GM18858 (cell line): Measurements from ENCODE around the gene KLRK1.
A peak's percentile ranks its signal among the peaks of the same experiment; 100 is the strongest.
"Not testable (repeated sequence)": the region's sequence is repeated elsewhere in the genome, so short reads cannot be mapped to it uniquely, and the experiment has no call there.

Experiments
- ATAC-seq: cut with Tn5 transposase; IDR thresholded peaks from one replicate; pipeline ENCODE4 v1.9.1; 2021; ENCODE audit not compliant: unreplicated experiment

The KLRK1 gene

GRCh38 chr12:10388624-10389413, 1.0 kb downstream of the KLRK1 start:
- ATAC-seq: no peak

- not testable (repeated sequence) for ATAC-seq
These were observed 2.3 kb downstream of the KLRK1 start for GRCh38 chr12:10387498-10387897.

DNA sequence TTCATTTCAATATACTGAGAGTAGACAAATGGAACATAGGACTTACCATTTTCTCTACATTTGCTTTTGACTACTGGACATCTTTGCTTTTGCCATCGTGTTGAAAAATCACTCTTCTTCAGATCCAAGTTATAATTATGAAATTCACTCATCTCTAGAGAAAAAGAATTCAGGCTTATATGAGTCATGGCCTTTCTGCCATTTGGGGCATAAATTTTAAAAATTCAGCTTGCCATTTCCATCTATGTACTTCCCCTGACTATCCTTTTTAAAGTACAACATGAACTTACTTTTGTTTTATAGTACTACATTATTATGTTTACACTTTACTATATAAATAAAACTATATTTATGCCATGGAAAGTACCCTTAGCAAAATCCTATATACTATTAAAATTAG, 3.0 kb downstream of the KLRK1 start:
- no peak for ATAC-seq

GRCh38 chr12:10385166-10385613, 4.7 kb downstream of the KLRK1 start:
- ATAC-seq: no peak

DNA sequence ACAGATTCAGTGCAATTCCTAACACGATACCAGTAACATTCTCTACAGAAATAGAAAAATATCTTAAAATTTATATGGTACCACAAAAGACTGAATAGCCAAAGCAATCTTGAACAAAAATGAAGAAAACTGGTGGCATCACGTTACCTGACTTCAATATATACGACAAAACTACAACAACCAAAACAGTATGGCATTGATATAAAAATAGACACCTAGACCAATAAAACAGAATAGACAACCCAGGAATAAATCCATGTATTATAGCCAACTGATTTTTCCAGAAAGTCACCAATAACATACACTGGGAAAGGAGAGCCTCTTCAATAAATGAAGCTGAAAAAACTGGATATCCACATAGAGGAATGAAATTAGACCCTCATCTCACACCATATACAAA, 5.7 kb downstream of the KLRK1 start:
- ATAC-seq: no peak

DNA sequence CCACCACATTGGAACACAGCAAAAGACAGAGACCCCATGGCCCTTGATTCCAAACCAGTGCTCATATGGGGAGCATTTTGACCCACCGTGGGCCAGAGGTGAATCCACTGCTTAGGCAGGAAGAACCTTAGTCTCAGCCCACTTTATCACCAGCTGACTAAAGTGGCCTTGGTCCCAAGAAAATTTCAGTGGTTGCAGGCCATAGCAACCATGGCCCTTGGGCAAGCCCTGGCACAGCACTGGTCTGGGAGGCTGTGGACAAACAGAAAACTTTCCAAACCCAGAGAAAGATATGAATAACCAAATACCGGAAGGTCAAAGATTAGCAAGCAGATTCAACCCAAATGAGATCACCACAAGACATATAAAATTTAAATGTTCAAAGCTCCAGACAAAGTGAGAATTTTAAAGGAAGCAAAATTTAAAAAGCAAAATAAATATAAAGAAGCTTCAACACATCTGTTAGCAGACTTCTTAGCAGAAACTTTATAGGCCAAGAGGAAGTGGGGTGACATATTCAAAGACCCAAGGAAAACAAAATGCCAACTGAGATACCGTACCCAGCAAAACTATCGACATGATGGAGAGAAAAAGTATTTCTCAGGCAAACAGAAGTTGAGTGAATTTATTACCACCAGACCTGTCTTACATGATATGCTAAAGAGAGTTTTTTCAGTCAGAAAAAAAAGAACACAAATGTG, 7.8 kb downstream of the KLRK1 start:
- ATAC-seq: no peak

DNA sequence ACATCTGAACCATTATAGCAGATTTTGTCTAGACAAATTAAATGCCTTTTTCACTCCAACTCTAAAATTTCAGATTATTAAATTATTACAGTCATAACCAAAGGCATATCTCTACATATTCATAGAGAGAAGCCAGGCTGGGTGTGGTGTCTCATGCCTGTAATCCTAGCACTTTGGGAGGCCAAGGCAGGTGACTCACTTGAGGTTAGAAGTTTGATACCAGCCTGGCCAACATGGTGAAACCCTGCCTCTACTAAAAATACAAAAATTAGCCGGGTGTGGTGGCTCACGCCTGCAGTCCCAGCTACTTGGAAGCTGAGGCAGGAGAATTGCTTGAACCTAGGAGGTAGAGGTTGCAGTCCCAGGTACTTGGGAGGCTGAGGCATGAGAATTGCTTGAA, 11.1 kb downstream of the KLRK1 start:
- not testable (repeated sequence) for ATAC-seq

GRCh38 chr12:10374624-10375018, 15.2 kb downstream of the KLRK1 start:
- ATAC-seq: no peak

DNA sequence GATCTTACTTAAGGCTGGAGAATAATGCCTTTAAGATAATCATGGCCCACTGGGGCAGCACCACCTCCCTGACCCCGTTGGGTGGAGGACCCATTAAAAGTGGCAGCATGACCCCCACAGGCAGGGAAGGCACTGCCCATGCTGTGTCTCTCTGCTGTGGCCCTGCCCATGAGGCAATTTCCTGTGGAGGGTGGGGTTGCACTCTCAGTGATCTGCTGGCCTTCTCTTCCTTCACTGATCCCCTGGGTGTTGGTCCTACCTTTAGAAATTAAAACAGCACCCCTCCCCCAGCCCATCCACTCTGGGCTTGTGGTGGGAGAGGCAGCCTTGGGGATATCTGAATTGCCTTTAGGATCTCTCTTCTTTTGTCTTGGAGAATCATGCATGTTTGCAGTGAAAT, 17.3 kb downstream of the KLRK1 start:
- ATAC-seq: no peak

DNA sequence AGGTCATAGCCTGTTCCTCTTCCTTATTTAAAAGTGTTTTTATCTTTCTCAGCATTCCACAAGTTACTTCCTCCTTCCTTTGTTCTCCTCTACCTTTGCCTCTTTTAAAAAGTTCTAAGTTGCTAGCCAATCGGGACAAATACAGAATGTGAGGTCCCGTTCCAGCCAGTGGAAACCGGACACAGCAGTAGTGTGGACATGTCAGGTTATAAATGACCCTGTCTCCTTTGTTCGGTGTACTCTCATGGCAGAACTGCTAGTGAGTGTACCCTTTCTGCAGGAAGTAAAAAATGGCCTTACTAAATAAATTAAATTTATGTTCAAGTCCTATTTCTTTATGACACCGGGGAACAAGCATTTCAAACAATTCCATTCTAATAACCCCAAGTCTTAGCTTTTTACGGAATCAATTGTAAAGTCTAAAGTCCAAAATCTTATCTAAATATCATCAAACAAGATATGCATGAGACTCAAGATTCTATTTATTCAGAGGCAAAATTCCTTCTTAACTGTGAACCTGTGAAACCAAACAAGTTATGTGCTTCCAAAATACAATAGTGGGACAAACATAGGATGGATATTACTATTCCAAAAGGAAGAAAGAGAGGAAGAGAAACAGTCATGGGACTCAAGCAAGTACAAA, 17.8 kb downstream of the KLRK1 start:
- ATAC-seq: not testable (repeated sequence)

GRCh38 chr12:10369557-10370415, 20.1 kb downstream of the KLRK1 start:
- ATAC-seq: no peak

GRCh38 chr12:10368206-10369171, 21.4 kb downstream of the KLRK1 start:
- ATAC-seq: no peak

DNA sequence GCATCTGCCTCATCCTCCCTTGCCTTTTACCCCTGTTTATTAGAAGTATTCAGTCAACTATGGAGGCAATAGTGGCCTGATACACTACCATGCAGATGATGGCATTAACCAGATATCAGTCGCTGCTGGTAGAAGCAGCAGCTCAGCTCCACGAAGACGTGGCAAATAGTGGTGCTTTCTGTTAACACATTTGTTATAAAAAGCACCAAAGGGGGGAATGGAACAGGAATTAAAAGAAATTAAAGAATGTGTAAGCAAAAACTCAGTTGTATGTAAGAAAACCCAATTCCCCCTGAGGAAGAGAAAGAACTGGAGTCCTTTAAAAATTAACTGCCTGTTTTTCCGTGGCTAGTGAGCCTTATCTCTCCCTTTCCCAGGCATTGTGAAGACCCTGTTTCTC, 22.1 kb downstream of the KLRK1 start:
- not testable (repeated sequence) for ATAC-seq

- no peak for ATAC-seq
These were observed 23.0 kb downstream of the KLRK1 start for GRCh38 chr12:10366875-10367274.

- ATAC-seq: no peak
These were observed 24.0 kb downstream of the KLRK1 start for GRCh38 chr12:10365696-10366405.

DNA sequence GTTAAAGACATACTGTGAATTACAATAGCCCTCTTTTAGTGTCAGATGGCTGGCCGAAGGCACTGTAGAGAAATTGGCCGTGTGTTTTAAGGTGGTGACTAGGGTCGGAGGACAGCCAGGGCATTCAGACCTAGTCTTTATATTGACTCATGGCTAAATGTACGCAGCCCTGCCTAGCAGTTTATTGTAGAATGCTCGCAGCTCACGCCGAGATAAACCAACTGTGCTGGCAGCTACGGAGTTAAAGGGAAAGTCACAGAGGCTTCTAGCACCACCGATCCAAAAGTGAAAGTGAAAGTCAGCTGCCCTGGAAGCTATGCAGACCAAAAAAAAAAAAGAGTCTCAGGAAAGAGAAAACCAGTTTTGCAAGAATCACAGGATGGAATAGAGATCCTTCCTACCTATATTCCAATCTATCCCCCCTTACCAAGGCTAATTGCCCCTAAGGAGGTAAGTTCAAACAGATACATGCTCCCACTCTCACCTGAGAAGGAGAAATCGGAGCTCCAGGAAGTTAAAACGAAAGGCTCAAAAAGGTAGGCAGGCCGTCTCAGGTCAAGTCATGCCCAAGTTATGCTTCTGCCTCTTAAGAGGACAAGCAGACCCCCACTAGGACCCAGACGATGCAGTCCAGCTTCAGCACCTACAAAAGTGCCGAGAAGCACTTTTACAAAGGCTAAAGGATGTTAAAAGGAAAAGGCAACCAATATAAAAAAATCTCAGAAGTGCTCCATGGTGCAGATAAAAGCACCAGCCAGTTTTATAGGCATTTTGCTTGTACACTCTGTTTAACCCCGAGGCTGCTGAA, 24.8 kb downstream of the KLRK1 start:
- peak; percentile 27 for ATAC-seq

GRCh38 chr12:10363914-10364814, 25.7 kb downstream of the KLRK1 start:
- ATAC-seq: peak; percentile 88

- no peak for ATAC-seq
These were observed 26.3 kb downstream of the KLRK1 start for GRCh38 chr12:10363658-10363913.
